Articular chondrocyte of knee joint (primary cell): Measurements from ENCODE around the gene BDP1. TPM values are rescaled to one million over a fixed set of nuclear protein-coding genes. Genes with fewer than 3 reads are reported as not detected.

ENCODE experiments used
- small RNA-seq: library from RNA; depleted of rRNA; stranded (forward); fragments of <200 nt; gene quantifications from one replicate; pipeline ENCODE3, GENCODE V24; 2012
- total RNA-seq: library from RNA; depleted of rRNA; stranded (reverse); fragments of >200 nt; gene quantifications from 2 replicates; pipeline ENCODE4 v1.2.3, GENCODE V29; 2012

Gene BDP1, protein sequence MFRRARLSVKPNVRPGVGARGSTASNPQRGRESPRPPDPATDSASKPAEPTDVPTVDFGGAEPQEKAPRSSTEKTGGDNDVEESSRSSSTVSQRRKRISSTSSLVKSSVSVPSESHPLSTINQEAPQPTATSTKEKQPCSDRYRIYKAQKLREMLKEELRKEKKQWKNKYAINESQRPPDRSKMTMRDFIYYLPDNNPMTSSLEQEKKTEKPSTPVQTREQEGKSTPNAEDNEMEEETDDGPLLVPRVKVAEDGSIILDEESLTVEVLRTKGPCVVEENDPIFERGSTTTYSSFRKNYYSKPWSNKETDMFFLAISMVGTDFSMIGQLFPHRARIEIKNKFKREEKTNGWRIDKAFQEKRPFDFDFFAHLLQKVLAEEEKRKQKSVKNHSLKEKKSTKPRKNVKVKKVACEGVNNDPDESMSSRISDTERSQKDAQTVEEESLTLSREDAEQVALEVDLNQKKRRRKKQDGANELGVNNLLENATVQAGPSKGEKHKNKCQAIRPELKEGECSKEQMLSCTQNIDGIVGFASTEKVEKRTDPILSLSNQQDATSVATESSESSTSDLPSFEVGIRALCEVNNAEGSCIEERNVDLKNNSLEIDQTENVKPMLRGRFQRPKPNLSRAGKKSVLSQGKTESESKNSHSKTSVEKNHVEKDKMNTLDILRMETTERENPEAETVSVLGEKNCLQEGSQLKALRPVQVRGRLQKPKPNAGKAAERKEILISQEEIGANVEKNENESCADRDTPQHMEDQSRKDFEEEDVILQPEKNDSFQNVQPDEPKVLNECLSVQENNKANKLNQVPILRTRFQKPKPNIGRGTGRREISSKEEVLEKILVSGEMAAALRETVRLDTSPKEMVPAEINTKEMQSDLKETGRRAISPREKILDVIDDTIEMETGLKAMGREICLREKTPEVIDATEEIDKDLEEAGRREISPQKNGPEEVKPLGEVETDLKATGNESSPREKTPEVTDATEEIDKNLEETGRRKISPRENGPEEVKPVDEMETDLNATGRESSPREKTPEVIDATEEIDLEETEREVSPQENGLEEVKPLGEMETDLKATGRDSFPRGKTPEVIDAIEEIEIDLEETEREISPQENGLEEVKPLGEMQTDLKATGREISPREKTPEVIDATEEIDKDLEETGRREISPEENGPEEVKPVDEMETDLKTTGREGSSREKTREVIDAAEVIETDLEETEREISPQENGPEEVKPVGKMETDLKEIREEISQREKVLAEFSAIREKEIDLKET (N-terminal part only)
- total RNA-seq, result 23.8 and 28.2 TPM in 2 replicates

DNA sequence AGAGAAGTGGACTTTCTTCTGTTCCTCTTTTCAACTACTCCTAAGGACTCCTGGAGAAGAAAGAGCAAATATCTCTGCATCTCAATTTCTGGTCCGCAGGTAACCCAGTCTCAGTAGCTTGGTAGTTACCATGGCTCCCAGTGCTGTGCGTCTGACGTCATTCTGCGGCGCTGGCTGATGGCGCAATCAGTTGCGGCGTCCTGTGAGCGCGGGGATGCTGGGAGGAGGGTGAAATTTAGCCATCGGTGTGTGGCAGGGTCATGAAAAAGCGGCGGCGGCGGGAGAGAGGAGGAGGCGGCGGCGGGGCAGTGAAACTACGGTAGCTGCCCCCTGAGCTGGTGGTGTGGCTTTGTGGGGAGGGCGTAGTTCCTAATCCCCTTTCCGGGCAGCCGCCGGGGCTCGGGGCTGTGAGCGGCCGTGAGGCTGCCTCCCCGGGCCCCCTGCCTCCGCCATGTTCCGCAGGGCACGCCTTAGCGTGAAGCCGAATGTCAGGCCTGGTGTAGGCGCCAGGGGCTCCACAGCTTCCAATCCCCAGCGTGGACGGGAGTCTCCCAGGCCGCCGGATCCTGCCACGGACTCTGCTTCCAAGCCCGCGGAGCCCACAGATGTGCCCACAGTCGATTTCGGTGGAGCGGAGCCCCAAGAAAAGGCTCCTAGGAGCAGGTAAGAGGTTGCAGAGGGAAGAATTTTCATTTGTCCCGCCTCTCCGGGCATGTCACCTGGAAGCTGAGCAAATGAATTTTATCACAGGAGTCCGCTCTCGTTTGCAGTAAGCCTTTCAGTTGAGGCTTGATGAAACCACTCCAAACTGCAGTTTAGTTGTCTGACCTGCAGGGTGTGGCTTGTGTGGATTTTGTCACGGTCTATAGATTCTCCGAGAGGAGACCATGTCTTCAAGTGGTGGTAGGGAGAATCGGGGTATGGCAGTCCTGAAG is at the start of gene BDP1:
Gene BDP1, plus strand, starts transcription at position 225 of the 935 bp plus-strand sequence. Its CDS starts 227 bp downstream, at position 452.

DNA sequence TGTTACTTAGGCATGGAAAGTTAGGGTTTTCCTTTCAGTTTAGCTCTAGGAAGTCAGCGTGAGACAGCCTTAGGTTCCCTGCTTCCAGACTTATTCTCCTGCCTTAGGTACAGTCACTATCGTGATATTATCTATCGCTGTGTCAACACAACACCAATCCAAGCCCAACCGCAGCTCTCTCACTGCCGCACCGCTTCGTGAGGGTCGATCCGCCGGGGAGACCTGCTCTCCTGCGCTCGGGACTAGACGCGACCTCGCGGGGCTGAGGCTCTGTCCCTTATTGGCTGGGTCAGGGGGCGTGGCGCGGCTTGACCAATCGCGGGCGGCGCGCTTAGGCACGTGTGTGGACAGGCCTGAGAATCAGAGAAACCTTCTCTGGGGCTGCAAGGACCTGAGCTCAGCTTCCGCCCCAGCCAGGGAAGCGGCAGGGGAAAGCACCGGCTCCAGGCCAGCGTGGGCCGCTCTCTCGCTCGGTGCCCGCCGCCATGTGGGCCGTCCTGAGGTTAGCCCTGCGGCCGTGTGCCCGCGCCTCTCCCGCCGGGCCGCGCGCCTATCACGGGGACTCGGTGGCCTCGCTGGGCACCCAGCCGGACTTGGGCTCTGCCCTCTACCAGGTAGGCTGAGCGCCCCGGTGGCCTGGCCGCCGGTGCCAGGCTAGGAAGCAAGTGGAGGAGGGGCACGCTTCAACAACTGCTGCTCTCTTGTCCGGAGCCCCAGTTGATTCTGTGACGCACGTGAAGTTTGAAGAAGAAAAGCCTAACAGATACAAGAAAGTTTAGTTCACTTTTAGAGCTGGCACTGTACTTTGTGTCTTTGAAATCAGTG is 131.7 kb downstream of the BDP1 start, which contains the start of gene MCCC2:
Gene MCCC2, plus strand, starts transcription at position 400 of the 825 bp plus-strand sequence. Its CDS starts 86 bp downstream, at position 486.

Small RNA genes within 50 kb of the gene (small RNA-seq; reads per million reads assigned to genes)
- not detected for gene HMGN1P12

Other genes with a start within 250 kb of the BDP1 start
- 34.9 and 36.1 TPM in 2 replicates for gene MCCC2, start 131.7 kb downstream of the BDP1 start, total RNA-seq